Stimulated activated CD4-positive, alpha-beta T cell treated with anti-CD3 and anti-CD28 coated beads, Interleukin-1b, Interleukin-23, amount 100 ng/mL, for 24 hours (primary cell): ENCODE measurements around the gene TNRC18.

Experiments used
- DNase-seq, 4 experiments: peaks; one replicate each; pipeline ENCODE4 v3.0.0-alpha.2; 2020; ENCODE audit warnings: low read depth in 4 of 4, low spot score in 1 of 4

Gene TNRC18

DNA sequence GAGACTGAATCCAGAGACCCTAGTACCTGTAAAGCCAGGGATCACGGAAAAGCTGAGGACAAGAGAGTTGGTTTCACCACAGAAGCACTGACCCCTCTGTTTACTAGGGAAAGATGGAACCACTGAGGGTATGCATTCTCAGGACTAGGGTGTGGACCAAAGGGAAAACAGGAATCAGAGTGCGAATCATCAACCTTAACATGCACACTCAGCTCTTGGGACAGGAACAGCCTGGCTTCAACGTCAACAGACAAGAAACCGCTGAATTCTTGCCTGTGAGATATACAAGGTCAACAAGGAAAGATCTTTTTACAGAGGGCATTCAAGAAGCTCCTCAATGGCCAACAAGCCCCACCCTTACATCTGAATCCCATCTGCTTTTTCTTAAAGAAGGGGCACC is 14.9 kb downstream of the TNRC18 start:
- DNase-seq, result no peak

DNA sequence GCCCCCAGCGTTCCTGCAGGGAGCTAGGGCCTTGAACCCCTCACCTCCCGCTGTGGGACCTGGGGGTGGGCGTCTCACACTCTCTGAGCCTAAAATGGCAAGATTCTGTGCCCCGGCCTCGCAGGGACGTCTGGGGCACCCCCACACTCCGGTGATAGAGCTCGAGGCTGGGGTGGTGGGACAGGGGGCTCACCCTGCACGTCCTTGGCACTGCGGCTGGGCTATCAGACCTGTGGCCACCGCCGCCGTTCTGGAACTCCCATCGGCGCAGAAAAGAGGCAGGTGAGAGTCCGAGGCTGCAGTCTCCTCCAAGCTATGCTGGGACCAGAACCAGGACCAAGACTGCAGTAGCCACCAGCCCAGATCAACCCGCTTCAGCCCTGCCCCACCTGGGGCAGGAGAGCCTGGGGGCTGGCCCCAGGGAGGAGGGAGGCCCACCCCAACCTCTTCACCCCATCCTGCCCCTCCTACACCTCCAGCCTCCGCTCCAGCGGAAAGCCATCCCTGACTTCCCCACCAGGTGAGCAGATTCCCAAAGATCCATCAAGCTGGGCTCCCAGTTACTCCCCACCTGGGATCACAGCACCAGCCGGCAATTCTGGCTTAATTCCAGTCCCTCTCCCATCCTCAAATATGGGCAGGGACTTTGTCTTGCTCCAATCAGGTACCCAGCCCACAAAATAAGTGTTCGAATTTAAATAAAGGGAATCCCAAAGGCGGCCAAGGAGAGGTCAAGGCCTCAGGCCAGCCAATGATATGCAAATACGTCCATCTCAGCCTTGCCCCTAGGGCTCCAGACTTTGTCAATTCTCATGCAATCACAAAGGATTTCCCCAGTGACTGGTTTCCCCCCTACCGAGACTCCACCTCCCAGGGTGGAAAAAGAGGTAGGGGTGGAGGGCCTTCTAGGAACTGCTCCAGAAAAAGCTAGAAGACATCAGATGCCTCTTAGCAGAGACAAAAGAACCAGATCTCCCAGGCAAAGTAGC is 16.4 kb downstream of the TNRC18 start:
- DNase-seq, result no peak

DNA sequence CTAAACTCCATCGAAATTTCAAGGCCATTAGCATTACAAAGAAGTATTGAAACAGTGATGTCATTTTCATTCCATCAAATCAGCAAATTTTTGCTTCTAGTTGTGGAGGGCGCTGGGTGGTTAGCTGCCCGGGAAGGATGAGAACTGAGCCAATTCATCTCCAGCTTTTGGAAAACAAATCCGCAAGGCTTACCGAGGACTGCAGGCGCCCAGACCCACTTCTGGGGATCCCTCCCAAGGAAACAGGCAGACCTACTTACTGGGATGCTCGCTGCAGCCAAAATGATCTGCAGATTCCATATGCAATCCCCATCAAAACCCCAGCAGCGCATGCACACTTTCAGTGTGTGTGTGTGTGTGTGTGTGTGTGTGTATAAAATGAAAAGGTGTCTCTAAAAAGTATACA is 19.2 kb downstream of the TNRC18 start:
- DNase-seq, result no peak

DNA sequence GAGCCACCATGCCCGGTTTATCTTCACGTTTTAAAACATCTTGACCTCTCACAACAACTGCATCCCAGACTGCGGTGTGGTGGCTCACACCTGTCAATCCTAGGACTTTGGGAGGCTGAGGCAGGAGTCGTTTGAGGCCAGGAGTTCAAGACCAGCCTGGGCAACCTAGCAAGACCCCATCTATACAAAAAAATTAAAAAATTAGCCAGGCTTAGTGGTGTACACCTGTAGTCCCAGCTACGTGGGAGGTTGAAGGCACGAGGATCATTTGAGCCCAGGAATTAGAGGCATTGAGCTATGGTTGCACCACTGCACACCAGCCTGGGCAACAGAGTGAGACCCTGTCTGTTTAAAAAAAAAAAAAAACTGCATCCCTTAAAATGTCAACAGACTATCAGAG is 20.2 kb downstream of the TNRC18 start:
- DNase-seq, result no peak

DNA sequence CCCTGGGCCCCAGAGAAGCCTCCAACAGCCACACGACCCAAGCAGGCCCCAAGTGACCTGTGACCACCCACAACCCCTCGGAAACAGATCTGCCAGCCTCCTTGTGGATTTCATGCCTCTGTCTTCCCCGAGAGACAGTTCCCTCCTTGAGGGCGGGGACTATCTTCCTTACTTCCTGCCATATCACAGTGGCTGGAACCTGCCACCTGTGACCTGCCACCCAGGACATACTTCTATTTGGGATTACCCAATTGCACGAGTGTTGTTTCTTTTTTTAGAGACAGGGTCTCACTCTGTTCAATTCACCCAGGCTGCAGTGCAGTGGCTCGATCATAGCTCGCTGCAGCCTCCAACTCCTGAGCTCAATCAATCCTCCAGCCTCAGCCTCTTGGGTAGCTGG is 25.9 kb downstream of the TNRC18 start:
- DNase-seq, result no peak

DNA sequence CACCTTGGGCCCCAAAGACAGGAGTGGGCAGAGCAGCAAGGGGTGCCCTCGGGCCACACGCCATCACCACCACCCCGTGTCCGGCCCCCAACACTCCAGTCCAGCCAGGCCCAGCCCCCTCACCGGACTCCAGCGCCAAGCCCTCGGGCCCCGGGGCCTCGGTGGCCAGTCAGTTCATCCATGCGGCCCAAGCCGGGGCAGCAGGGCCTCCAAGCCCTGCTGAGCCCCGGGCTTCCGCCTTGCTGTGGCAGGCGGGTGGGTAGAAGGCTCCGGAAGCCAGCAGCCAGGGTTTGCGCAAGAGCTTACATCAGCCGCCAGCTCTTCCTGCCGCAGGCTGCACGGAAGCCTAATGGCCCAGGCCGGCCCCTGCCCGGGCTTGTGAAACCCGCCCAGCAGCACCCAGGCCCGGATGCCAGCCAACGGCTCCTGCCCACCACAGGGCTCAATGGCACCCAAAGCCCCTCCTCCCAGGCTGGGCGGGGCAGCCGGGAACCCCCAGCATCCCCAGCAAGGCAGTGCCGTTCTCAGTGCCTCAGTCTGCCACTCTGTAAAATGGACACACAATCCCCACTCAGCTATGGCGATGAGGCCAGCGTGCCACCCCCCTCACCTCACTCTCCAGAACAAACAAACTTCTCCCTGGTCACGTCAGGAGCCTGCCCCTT is 26.5 kb downstream of the TNRC18 start:
- DNase-seq, result peak; percentile 41 to 77 (median 56)

DNA sequence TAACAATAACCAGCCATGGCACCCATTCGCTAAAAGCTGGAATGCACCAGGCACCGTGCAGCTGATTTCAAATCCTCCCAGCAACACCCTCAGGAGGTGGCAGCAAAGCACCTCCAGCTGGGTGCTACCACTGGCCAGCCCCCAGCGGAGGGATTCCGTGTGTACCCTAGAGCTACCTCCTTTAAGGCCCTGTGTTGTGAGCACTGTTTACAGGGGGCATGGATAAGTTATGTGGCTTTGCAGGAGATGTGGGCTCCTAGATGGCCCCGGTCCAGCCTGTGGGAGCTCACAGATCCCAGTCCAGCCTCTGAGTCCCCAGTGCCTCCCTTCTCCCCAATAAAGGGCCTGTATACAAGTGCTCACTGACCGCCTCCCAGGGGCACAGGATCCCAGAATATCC is 27.1 kb downstream of the TNRC18 start:
- peak in 2 of 4 experiments; percentile 37 to 43 for DNase-seq

DNA sequence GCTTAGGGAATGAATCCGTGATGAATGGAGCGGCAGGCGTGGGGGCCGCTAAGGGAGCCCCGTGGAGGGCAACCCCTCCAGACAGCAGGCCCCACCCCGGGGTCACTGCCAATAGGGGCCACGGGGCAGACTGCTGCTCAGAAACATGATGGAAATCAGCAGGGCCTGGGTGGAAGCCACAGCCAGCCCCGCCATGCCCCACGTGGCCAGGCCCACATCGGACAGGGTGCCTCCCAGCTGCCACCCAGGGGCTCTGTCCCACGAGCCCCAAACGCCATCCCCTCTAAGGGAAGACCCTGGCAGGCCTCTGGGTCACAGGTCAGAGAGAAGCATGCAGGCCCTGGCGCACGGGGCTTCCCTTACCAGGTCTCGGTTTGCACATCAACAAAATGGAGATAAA is 28.4 kb downstream of the TNRC18 start:
- no peak for DNase-seq

DNA sequence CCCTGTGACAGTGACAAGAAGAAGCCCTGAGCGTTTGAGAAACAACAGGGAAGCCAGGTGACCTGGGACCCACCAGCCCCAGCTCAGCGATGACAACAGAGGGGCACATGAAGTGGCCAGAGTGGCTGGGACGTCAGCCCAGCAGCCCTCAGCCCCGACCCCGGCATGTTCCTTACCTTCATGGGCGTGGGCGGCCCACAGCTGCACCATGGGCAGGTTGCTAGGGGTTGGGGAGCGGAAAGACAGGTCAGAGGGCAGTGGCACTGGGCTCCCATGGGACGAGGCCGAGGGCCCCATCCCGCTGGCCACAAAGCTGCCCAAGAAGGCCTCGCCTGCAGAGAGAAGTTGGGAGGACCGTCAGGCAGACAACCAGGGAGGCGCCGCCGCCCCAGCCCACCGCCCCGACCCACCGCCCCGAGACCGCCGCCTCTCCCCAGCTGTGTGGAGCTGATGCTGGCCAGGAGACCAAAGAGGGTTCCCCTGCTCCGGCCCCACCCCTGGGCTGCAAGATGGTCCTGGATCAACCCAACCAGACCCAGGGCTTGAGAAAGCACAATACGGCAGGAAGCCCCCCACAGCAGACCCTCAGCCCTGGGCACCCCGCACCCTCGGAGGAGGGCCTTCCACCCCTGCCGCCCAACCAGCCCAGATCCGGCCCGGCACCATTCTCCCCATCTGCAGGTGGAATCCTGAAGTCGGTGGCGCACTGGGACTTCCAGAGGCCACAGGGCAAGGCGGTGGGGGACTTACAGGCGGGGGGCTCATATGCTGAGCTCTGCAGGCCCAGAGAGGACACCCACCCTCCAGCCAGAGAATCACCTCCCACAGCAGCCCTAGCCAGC is 29.1 kb downstream of the TNRC18 start:
- no peak for DNase-seq

DNA sequence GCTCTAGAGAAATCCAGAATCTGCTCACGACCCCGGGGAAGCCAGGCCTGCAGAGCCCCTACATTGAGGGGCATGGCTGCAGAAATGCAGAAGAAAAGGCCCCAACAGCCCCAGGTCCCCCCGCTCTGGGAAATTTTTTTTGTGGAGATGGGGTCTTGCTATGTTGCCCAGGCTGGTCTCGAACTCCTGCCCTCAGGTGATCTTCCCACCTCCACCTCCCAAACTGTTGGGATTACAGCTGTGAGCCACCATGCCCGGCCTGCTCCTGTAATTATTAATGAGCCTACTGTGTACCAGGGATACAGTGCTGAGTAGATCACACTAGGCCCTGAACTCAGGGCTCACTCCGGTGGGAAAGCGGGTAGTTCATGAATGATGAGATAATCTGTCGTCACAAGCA is 29.9 kb downstream of the TNRC18 start:
- no peak for DNase-seq

DNA sequence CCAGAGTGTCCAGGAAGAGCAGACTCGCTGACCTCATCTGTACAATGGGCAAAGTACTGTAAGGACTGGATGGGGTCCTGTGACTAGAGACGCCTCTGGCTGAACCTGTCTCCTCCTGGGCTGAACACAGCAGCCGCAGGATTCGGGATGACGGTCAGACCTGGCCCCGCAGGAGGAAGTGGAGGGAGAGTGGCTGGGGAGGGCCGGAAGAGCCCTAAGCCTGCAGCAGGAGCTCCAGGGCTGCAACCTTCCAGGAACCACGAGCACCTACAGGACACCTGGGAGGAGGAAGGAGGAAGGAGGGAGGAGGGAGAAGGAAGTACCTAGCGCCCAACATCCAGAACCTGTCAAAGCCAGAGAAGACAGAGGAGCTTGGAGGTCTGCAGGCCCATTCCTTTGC is 30.3 kb downstream of the TNRC18 start:
- no peak for DNase-seq

DNA sequence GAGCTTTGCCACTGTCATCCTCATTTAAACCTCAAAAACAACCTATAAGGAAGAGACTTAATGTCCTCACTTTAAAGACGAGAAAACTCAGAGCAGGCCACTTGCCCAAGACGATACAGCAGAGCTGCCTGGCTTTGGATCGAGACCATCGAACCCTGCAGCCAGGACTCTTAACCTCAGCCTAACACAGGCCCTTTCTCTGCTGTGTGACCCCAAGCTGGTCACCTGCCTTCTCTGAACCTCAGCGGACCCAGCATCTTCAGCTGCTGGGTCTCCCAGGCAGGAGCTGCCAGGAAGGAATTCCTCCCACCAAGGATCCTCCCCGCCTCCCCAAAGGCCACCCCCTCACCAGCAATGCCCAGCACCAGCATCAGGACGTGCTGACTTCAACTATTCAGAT is 32.7 kb downstream of the TNRC18 start:
- no peak for DNase-seq

DNA sequence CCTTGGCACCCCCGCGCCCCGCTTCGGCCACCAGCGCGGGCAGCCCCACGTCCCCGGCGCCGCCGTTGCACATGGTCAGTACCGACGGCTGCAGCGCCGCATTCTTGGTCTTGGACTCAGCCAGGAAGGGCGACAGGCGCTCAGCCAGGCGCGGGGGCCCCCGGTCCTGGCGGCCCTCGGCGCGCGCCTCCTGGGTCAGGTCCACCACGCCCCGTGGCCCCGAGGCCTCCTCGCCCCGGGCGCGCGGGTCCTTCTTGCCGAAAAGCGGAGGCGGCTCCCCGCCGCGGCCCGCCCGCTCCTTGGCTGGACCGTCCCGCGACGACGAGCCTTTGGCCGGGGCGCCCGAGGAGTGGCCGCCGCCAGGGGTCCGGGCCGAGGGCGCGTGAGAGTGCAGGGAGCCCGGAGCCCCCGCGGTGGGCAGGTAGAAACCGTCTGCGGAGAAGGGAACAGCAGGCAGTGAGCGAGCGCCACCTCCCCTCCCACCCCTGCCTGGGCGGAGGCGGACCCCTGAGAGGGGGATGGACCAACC is 34.7 kb downstream of the TNRC18 start:
- DNase-seq, result no peak

DNA sequence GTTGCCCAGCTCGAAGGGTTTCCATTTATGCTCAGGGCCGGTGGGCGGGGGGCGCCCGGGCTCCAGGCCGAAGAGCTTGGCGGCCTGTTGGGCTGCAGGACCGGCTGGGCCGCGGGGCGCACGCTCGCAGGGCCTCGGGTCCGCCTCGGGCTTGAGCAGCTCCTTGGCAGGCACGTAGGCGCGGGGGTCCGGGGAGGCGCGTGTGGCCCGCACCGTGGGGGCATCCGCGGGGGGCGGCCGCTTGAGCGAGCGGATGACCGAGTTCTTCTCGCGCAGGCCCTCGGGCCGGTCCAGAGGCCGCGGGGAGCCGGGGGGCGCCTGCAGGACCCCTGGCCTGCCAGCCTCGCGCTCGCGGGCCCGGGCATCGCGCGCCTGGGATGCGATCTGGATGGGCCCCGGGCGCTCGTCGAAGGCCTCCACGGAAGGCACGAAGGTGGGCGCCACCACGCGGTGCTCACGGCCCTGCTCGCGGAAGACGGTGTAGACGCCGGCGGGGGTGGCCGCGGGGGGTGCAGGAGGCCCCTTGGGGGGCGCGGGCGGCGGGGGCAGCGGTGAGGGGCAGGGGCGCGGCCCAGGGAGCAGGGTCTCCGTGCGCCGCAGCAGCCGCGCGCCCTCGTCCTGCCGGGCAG is 35.2 kb downstream of the TNRC18 start:
- DNase-seq, result no peak

DNA sequence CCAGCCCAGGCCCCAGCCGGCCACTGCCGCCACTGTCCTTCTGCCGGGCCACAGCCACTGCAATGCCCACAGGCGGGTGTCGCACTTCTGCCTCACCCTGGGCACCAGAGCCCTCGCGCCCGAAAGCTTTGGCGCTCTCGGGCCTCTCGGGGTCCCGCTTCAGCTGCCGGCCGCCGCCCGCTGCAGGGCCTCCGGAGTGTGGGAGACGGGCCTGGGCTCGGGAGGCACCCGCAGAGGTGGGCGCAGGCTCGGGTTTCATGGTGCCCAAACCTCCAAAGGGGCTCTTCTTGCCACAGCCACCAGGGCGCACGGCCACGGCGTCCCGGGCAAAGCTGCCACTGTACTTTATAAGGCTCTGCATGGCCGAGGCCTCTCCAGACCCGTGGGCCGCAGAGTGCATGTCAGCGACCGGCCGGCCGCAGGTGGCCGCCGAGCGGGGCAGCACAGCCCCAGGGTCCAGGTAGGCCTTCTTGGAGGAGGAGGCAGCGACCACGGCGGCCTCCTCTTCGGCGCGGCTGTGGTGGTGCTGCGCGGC is 35.9 kb downstream of the TNRC18 start:
- no peak for DNase-seq

DNA sequence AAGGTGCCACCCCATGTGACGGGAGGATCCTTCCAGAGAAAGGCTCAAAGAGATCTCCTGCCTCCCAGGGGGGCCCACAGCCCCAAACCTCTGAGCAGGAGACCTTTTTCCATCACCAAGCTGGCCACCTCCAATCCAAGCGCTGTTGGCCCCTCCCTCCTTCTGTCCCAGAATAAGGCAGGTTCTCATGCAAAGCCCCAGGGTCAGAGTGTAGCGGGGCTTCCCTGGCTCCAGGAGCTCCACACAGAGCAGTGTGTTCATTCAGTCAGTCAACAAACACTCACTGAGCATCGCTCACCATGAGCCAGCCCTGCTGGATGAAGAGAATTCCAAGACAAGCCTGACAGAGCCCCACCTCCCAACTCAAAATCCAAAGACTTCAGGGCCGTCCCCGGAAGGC is 39.0 kb downstream of the TNRC18 start:
- no peak for DNase-seq

DNA sequence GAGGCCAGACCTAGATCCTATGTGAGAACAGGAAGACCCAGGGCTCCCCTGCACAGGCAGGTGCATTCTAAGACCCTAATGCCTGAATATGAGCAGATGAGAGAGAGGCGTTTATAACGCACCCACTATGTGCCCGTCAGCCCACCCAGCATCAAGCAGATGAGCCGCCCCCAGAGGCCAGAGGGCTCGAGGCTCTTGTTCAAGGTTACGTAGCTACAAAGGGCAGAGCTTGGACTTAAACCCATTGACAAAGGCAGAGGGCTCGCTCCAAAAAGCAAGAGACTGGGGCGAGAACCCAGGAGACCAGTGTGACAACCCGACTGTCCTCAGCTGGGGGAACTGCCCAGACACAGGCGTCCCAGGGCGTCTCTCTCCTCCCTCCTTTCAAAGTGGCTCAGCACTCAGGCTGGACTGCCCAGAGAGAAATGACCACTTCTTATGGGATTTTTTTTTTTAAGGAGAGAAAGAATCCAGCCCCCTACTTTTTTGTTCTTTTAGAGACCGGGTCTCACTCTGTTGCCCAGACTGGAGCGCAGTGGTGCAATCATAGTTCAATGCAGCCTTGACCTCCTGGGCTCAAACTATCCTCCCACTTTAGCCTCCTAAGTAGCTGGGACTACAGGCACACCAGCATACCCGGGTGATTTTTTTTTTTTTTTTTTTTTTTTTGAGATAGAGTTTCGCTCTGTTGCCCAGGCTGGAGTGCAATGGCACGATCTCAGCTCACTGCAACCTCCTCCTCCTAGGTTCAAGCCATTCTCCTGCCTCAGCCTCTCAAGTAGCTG is 40.1 kb downstream of the TNRC18 start:
- DNase-seq, result no peak

DNA sequence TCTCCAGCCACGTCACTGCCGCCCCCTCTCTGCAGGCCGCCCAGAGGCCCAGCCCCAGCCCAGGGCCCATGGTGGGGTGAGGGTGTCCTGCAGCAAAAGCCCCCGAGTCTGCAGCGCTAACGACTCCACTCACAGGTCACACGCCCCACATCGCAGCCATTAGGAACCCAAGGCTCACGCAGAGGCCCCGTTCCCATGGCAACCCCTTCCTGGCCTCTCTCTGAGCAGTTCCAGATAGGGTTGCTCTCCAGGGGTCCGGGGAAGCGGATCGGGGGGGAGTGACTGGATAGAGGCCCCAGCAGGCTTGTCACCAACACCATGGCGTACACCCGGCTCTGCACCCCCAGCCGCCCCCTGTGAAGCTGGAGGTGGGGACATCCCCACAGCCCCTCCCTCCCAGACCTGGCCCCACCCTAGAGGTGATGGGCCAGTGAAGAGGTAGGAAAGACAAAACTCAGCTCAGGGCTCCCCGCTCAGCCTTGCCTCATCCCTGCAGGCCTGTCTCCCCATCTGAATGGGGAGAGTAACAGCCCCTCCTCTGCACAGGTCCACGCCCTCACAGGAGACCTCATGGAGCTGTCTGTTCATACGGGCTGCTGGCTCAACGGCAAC is 41.2 kb downstream of the TNRC18 start:
- no peak for DNase-seq

DNA sequence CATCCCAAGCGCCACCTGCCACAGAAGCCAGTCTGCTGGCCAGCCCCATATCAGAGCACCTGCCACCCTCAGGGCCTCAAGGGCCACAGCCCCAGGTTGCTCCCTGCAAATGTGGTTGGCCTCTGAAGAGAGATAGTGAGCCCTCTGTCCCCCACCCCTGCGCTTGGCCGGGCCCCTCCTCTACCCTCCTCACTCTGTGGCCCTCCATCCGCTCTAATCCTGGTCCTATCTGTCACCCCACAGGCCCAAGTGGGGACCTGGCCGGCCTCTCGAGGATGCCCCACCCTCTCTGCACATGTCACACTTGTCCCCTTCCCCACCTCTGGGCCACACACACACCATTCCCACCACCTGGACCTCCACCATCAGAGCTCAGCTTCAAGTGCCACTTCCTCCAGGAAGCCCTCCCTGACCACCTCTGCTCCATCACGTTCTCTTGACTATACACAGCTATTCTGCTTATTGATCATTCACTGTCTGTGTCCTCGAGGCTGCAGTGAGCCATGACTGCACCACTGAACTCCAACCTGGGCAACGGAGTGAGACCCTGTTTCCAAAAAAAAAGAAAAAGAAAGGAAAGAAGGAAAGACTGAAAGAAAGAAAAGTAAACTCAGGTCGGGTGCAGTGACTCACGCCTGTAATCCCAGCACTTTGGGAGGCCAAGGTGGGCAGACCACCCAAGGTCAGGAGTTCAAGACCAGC is 42.4 kb downstream of the TNRC18 start:
- no peak for DNase-seq
